Adipocyte (in vitro differentiated cells): Measurements from ENCODE around the gene PARVA.

Experiments
- DNase-seq: peaks from one replicate; pipeline ENCODE4 v3.0.0-alpha.2; 2015; ENCODE audit warnings: low read depth
- H3K27me3 ChIP-seq: replicated peaks from 2 replicates; pipeline ENCODE4 v1.7.0; 2013; ENCODE audit warnings: mild to moderate bottlenecking, low read length, moderate library complexity; ENCODE audit not compliant: control insufficient read depth, insufficient read depth
- H3K36me3 ChIP-seq: 2 replicates; pipeline ENCODE4 v1.7.0; 2013; ENCODE audit warnings: low read length, mild to moderate bottlenecking, moderate library complexity; ENCODE audit not compliant: control insufficient read depth, insufficient read depth, severe bottlenecking
- H3K4me1 ChIP-seq: 2 replicates; pipeline ENCODE4 v1.7.0; 2013; ENCODE audit warnings: mild to moderate bottlenecking, low read length, moderate library complexity; ENCODE audit not compliant: control insufficient read depth, insufficient read depth
- H3K4me3 ChIP-seq: 2 replicates; pipeline ENCODE4 v1.7.0; 2013; ENCODE audit warnings: mild to moderate bottlenecking, low read length, moderate library complexity
- H3K9ac ChIP-seq: 2 replicates; pipeline ENCODE4 v1.7.0; 2013; ENCODE audit warnings: mild to moderate bottlenecking, low read length, moderate library complexity
- H3K9me3 ChIP-seq: 2 replicates; pipeline ENCODE4 v1.7.0; 2013; ENCODE audit warnings: mild to moderate bottlenecking, low read length, moderate library complexity; ENCODE audit not compliant: control insufficient read depth

PARVA gene

DNA sequence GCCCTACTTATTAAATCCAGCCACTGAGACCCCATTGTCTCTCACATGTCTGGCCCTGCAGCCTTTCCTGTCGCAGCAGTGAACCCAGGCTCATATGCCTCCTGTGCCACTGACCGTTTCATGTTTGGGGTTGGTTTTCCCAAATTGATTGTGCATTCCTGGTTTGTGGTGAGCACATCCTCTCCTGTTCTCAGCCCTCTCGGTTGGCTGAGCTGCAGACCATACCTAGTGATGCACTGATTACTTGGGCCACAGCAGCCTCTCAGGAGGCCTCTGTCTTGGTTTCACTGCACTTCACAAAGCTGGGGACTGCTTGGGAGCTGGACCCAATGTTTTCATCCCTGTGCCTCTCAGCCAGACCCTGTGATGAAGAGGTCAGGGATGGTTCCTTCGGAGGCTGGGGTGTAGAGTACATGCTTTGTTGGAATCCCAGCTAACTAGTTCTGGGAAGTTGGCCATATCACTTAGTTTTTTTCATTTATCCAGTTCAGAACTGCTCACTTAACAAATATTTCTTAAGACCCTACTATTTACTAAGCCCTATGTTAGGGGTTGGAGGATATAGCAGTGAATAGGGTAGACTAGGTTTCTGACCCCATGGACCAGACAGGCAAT lies 30.9 kb downstream of the PARVA start:
- no peak for DNase-seq
- Histone ChIP-seq H3K36me3 (no peaks in the 10 kb centered on the region), H3K27me3 (no peaks in the 10 kb centered on the region), H3K4me3 (no peak overlapping the region), H3K4me1 (peaks cover 70% of the 10 kb centered on the region), H3K9ac (peak overlapping the region; percentile 88), H3K9me3 (no peaks in the 10 kb centered on the region)

DNA sequence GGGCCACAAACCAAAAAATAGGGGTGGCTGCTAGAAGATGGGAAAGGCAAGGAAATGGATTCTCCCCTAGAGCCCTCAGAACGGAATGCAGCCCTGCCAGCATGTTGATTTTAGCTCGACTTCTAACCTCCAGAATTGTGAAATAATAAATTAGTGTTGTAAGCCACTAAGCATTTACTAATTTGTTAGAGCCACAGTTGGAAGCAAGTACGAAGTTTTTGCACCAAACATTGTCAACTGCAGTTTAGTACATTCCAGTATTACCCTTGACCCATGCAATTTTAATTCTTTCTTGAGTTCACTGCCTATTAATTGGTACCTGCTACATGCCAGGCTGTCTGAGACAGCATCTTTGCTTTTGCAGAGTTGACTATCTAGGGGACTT lies 32.2 kb downstream of the PARVA start:
- Histone ChIP-seq H3K4me1 (peaks cover 70% of the 10 kb centered on the region), H3K9me3 (no peaks in the 10 kb centered on the region), H3K27me3 (no peaks in the 10 kb centered on the region), H3K4me3 (peak overlapping the region; percentile 36), H3K9ac (peak overlapping the region; percentile 88), H3K36me3 (no peaks in the 10 kb centered on the region)
- peak; percentile 82 for DNase-seq

DNA sequence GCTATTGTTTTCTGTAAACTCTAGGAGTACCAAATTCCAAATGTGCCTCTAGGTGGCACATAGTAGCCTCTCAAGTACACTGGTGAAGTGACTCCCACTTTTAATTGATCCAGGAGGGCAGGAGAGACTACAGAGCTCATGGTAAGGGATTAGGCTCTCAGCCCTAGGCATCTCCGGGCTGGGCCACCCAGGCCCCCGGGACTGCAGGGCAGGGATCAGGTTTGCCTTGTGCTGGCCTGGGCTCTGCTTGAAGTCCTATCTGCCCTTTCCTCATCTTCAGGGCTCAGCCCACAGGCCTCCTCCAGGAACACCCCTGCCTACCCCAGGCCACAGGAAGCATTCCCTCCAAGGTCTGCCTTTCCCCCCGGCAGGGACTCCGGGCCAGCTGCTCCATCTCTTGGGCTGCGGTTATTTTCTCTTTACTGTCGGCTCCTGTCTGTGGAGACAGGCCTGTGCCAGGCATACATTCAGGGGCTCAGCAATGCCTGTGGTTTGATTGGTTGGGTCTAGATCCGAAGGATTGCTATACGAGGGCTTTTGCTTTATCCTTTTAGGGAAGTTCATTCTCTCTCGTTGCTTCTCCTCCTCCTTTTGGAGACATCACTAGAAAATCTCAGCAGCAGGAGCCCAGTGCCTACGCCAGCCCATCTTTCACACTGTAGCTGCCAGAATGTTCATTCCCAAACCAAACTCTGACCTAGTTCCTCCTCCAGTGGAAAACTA lies 32.8 kb downstream of the PARVA start:
- H3K4me3 ChIP-seq: peak overlapping the region; percentile 36
- no peaks in the 10 kb centered on the region for H3K9me3 ChIP-seq
- peaks cover 74% of the 10 kb centered on the region for H3K4me1 ChIP-seq
- no peaks in the 10 kb centered on the region for H3K27me3 ChIP-seq
- no peaks in the 10 kb centered on the region for H3K36me3 ChIP-seq
- peak overlapping the region; percentile 88 for H3K9ac ChIP-seq
- DNase-seq: no peak

DNA sequence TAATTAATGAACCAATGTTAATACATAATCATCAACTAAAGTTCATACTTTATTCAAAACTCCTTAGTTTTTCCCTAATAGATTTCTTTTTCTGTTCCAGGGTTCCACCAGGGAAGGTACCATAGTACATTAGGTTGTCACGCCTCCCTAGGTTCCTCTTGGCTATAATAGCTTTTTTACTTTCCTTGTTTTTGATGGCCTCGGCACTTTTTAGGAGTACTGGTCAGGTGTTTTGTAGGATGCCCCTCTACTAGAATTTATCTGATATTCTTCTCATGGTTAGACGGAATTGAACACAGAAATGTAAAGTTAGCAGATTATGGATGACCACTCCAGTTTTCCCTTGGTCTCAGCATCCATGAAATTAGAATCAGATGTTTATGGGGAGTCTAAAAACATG lies 34.0 kb downstream of the PARVA start:
- no peaks in the 10 kb centered on the region for H3K36me3 ChIP-seq

DNA sequence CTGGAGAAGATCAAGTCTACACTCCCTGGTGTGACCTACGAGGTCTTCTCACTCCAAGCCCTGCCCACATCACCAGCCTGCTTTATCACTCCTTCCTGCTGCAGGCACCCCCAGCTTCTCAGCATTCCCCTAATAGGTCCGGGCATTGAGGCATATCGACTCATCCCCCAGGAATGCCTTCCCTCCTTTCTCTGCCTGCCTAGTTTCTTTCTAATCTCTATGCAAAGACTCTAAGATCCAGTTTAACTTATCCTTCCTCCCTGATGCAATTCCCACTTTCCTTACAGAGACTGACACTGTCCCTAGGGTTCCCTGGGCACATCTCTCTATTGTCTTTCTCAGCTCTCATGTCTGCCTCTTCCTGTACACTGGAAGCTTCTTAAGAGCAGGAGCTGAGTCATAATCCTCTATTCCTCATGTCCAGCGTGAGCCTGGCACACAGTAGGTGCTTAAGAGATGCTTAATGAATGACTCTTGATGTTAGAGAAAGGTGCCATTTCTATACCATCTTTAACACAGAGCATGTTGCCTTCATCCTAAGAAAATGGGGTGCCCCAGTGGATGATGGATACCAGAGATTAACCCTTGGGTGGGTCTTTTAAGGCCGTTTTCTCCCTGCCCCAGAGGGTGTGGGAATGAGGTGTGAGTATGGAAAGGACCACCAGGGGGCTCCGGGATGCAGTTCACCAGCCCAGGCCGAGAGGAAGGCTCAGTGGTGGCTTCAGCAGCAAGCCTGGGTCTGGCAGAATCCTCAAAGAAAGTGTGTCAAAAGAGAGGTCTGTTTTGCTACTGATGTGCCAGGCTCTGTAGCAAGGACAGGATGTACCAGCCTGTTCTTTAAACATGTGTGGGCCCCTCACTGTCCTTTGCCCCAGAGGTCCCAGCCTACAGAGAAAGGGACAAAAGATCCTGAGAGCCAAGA lies 34.7 kb downstream of the PARVA start:
- peak; percentile 89 for DNase-seq

More for the DNA sequence above, 34.0 kb downstream of the PARVA start:
- Histone ChIP-seq H3K9ac (peak overlapping the region; percentile 88), H3K9me3 (no peaks in the 10 kb centered on the region), H3K4me1 (peaks cover 82% of the 10 kb centered on the region), H3K4me3 (peak overlapping the region; percentile 26), H3K27me3 (no peaks in the 10 kb centered on the region)
- no peak for DNase-seq

DNA sequence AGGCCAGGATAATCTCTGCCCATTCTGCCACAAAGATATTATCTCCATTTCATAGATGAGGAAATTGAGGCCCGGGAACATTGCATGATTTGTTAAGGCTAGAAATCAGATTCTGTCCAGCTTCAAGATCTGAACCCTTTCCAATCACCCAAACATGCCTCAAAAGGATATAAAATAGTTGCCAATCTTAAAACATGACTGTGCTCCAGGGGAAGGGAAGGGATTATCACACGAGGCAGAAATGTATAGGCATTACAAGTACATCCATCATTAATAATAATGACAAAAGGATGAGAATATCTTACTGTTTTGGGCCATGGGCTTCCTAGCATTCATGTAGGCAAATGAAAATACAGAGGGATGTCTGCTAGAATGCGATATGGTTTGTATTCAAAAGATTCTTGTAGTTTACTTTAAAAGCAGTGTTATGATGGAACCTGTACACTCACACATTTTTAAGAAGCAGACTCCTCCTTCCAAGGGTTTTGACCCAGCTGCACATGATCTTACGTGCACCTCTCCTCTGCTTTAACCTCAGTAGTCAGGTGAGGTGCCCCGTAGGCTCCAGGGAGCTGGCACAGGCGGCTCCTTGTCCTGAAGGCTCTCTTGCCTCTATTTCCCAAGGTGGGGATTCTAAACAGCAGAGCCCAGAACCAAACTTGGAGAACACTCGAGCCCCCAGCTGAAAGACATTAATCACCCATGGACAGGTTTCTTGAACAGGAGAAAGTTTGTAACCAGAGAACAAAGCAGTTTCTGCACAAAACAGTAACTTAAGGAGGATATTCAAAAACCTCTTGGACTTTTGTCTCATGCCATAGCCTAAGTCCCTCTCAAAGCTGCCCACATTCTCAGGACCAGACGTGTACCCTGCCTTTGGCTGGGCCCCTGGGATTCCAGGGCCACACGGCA lies 36.0 kb downstream of the PARVA start:
- H3K27me3 ChIP-seq: no peaks in the 10 kb centered on the region
- H3K9ac ChIP-seq: peak overlapping the region; percentile 88
- H3K4me1 ChIP-seq: peaks cover 91% of the 10 kb centered on the region
- H3K36me3 ChIP-seq: no peaks in the 10 kb centered on the region
- no peaks in the 10 kb centered on the region for H3K9me3 ChIP-seq
- peak; percentile 35 for DNase-seq
- H3K4me3 ChIP-seq: peak overlapping the region; percentile 40

More for the DNA sequence above, 34.7 kb downstream of the PARVA start:
- no peaks in the 10 kb centered on the region for H3K9me3 ChIP-seq
- no peaks in the 10 kb centered on the region for H3K36me3 ChIP-seq
- H3K9ac ChIP-seq: peak overlapping the region; percentile 88
- H3K27me3 ChIP-seq: no peaks in the 10 kb centered on the region
- H3K4me1 ChIP-seq: peaks cover 86% of the 10 kb centered on the region
- peak overlapping the region; percentile 40 for H3K4me3 ChIP-seq

DNA sequence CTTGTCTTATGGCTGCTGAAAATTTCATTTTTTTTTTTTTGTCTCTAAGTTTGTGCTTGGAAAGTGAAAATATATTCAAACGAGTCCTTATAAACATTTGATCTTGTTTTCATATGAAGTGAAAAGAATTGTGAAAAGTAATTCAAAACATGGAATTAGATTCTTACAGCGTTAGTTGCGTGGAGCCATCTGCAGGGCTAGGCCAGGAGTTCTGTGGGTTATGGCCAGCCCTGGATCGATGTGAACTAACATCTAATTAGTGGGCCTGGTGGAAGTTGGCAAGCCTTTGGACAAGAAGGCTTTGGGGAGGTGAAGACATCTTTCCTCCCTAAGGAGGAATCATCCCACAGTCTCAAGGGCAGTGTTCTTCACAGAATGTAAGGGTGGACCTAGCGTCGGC lies 37.2 kb downstream of the PARVA start:
- Histone ChIP-seq H3K36me3 (no peaks in the 10 kb centered on the region), H3K4me3 (no peak overlapping the region), H3K4me1 (peaks cover 91% of the 10 kb centered on the region), H3K27me3 (no peaks in the 10 kb centered on the region), H3K9me3 (no peaks in the 10 kb centered on the region), H3K9ac (peak overlapping the region; percentile 88)
- no peak for DNase-seq

DNA sequence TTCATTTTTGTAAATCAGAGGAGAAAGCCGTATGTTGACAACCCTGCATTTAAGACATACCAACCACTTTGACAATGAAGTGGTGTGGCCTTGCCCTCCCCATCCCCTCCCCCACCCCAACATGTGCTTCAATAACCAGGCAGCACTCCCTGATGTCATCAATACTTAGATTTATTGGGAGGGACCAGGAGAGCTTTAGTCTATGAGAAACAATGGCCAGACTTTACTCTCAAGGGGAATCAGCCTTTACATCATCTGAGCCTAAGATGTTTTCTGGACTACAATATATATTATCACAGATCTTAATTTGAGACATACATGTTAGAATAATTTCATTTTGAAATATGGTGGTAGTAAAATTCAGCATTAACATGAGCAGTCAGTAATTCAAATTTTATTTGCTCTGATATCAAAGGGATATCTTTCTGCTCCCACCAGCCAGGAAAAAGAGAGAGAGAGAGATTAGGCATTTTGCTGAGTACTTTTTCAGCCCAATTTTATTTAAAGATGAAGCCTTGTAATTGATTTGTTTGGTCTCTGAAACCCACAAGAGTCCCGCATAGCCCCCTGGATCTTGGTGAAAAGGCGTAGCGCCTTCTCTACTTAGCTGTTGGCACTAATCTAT lies 38.1 kb downstream of the PARVA start:
- no peak for DNase-seq
- no peak overlapping the region for H3K9ac ChIP-seq
- H3K36me3 ChIP-seq: no peaks in the 10 kb centered on the region
- H3K4me1 ChIP-seq: peaks cover 83% of the 10 kb centered on the region
- no peaks in the 10 kb centered on the region for H3K27me3 ChIP-seq
- no peak overlapping the region for H3K4me3 ChIP-seq
- no peaks in the 10 kb centered on the region for H3K9me3 ChIP-seq

DNA sequence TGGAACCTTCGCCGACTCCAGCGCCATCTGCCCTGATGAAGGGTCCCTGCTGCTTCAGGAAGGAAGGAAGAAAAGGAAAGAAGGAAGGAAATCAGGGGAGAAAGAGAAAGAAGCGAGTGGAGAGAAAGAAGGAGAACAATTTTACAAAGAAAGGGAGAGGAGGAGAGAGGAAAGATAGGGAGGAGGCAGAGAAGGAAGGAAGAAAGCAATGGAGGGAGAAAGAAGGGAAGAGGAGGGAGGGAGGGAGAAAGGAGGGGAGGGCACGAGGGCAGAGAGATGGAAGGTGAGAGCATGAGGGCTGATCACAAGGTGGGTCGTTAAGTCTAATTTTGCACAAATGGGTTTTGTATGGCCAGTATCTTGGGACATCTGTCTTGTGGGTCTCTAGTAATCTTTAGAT lies 39.2 kb downstream of the PARVA start:
- no peaks in the 10 kb centered on the region for H3K36me3 ChIP-seq
- H3K4me1 ChIP-seq: peaks cover 72% of the 10 kb centered on the region
- H3K9me3 ChIP-seq: no peaks in the 10 kb centered on the region
- no peak overlapping the region for H3K9ac ChIP-seq
- H3K4me3 ChIP-seq: no peak overlapping the region
- no peak for DNase-seq
- H3K27me3 ChIP-seq: no peaks in the 10 kb centered on the region
